ENCODE results near the gene TXNDC5. TPM values are rescaled to one million over a fixed set of nuclear protein-coding genes. Genes with fewer than 3 reads are reported as not detected.

The TXNDC5 gene
- polyA plus RNA-seq, 3 donors, result 12.6 to 33.5 (median 21.2) TPM

DNA sequence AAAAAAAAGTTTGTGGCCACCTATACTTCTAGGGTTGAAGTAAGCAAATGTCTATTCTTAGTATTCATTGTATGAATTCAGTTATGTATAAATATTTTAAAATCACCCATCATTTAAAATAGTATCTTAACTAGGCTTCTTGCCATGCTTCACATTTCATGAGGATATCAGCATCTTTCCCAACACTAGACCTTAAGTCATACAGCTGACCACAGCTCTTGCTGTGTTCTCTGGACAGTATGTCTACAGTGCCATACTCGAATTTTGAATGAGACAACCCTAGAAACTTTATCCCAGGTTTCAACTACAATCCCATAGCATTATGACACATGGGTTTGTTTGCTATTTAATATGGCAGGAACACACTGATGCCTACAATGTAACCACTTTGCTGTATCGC lies 5.2 kb downstream of the TXNDC5 start:
- Histone ChIP-seq H3K36me3 (replicated peaks in 1 of 2; ENCODE audit: control insufficient read depth in 1 of 2, insufficient read depth in 2 of 2, low read length in 2 of 2) (peaks cover 45% of the 10 kb centered on the region in 2 donors), H3K9me3 (replicated peaks in 1 of 2; ENCODE audit: control insufficient read depth in 1 of 2, insufficient read depth in 1 of 2, low read length in 2 of 2) (no peaks in the 10 kb centered on the region), H3K4me2 (replicated peaks; ENCODE audit: extremely low read depth, low read length, poor library complexity, severe bottlenecking) (no peak overlapping the region), H3K27me3 (ENCODE audit: control insufficient read depth in 2 of 2, insufficient read depth in 2 of 2, low read length in 2 of 2) (no peaks in the 10 kb centered on the region), H3K9ac (ENCODE audit: insufficient read depth, low read length, poor library complexity, severe bottlenecking) (no peak overlapping the region), H3K27ac (ENCODE audit: low read depth in 1 of 2, low read length in 2 of 2) (no peak overlapping the region), H3K79me2 (ENCODE audit: insufficient read depth, low read length) (peaks cover 50% of the 10 kb centered on the region), H3K4me3 (replicated peaks in 1 of 3; ENCODE audit: low read depth in 2 of 3, low read length in 3 of 3) (no peak overlapping the region), H4K20me1 (ENCODE audit: insufficient read depth, low read length) (peaks cover 4% of the 10 kb centered on the region), H3K4me1 (ENCODE audit: control insufficient read depth in 1 of 2, insufficient read depth in 2 of 2, low read length in 2 of 2) (peaks cover 7 to 10% of the 10 kb centered on the region in 2 donors), H2AFZ (ENCODE audit: insufficient read depth, low read depth, low read length, poor library complexity, severe bottlenecking) (no peak overlapping the region)
- Mint-ChIP-seq H3K4me3 (no peak overlapping the region), H3K27ac (no peak overlapping the region), H3K27me3 (ENCODE audit: low read depth in 3 of 3) (peaks cover 0 to 2% (median 0%) of the 10 kb centered on the region in 3 donors), H3K4me1 (peaks cover 11% of the 10 kb centered on the region), H3K9me3 (no peaks in the 10 kb centered on the region), H3K36me3 (peaks cover 44 to 45% of the 10 kb centered on the region in 2 donors)
- no CpG with 5 or more reads among the region's 2 CpGs for WGBS (ENCODE audit: insufficient coverage)
- TF ChIP-seq, protein P1, sequence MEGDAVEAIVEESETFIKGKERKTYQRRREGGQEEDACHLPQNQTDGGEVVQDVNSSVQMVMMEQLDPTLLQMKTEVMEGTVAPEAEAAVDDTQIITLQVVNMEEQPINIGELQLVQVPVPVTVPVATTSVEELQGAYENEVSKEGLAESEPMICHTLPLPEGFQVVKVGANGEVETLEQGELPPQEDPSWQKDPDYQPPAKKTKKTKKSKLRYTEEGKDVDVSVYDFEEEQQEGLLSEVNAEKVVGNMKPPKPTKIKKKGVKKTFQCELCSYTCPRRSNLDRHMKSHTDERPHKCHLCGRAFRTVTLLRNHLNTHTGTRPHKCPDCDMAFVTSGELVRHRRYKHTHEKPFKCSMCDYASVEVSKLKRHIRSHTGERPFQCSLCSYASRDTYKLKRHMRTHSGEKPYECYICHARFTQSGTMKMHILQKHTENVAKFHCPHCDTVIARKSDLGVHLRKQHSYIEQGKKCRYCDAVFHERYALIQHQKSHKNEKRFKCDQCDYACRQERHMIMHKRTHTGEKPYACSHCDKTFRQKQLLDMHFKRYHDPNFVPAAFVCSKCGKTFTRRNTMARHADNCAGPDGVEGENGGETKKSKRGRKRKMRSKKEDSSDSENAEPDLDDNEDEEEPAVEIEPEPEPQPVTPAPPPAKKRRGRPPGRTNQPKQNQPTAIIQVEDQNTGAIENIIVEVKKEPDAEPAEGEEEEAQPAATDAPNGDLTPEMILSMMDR (IDR thresholded peaks at IDR 0.05), result no peak
- no peak for DNase-seq
- intact Hi-C loops (cut with micrococcal nuclease), result loop anchor here in 1 of 2 donors (5.0 kb wide), 1 partner anchor 178 kb away; the partner anchor contains the start of gene BMP6

DNA sequence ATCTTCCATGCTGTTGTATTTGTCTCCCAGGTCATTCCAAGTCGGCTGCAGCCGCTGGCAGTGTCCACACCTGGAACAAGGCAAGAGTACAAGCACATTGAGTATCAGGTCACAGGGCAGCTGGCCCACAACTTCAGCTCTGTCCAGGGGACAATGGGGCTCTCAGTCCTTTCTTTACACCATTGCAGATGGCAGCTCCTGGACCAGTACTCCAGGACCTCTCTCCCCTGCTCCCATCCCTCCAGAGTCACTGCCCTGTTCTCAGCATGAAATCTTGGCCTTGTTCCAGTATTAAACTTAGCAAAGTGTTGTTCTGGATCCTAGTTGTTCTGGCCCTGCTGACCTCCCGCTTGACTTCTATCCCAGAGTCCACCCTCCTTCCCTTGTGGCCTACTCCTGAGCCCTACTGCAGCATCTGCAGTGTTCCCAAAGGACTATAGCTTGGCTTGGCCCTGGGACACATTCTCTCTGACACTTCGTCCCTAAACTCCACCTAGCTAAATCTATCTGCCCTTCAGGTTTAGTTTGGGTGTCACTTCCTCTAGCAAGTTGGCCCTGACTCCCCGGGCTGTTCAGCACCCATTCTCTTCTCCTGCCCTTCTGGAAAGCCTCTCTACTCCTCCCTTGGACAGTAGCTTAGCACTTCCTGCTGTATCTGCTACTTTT lies 5.8 kb downstream of the TXNDC5 start:
- Mint-ChIP-seq H3K27me3 (ENCODE audit: low read depth in 3 of 3) (peaks cover 0 to 2% (median 0%) of the 10 kb centered on the region in 3 donors), H3K4me3 (no peak overlapping the region), H3K36me3 (peaks cover 49 to 50% of the 10 kb centered on the region in 2 donors), H3K9me3 (no peaks in the 10 kb centered on the region), H3K4me1 (peaks cover 11% of the 10 kb centered on the region), H3K27ac (peak overlapping the region in 2 of 7 donors; percentile 56 to 62)
- Histone ChIP-seq H3K4me2 (replicated peaks; ENCODE audit: extremely low read depth, low read length, poor library complexity, severe bottlenecking) (no peak overlapping the region), H2AFZ (ENCODE audit: insufficient read depth, low read depth, low read length, poor library complexity, severe bottlenecking) (no peak overlapping the region), H3K9ac (ENCODE audit: insufficient read depth, low read length, poor library complexity, severe bottlenecking) (no peak overlapping the region), H3K79me2 (ENCODE audit: insufficient read depth, low read length) (peaks cover 49% of the 10 kb centered on the region), H3K27me3 (ENCODE audit: control insufficient read depth in 2 of 2, insufficient read depth in 2 of 2, low read length in 2 of 2) (no peaks in the 10 kb centered on the region), H4K20me1 (ENCODE audit: insufficient read depth, low read length) (peaks cover 4% of the 10 kb centered on the region), H3K4me1 (ENCODE audit: control insufficient read depth in 1 of 2, insufficient read depth in 2 of 2, low read length in 2 of 2) (peaks cover 7 to 10% of the 10 kb centered on the region in 2 donors), H3K36me3 (replicated peaks in 1 of 2; ENCODE audit: control insufficient read depth in 1 of 2, insufficient read depth in 2 of 2, low read length in 2 of 2) (peaks cover 51% of the 10 kb centered on the region in 2 donors), H3K9me3 (replicated peaks in 1 of 2; ENCODE audit: control insufficient read depth in 1 of 2, insufficient read depth in 1 of 2, low read length in 2 of 2) (no peaks in the 10 kb centered on the region), H3K4me3 (replicated peaks in 1 of 3; ENCODE audit: low read depth in 2 of 3, low read length in 3 of 3) (no peak overlapping the region), H3K27ac (ENCODE audit: low read depth in 1 of 2, low read length in 2 of 2) (no peak overlapping the region)
- 96% methylated on average over 5 of the region's 5 CpGs for WGBS (ENCODE audit: insufficient coverage)
- TF ChIP-seq, protein P1 (IDR thresholded peaks at IDR 0.05), result no peak
- no peak for DNase-seq
- intact Hi-C loops (cut with micrococcal nuclease), result loop anchor here in 1 of 2 donors (5.0 kb wide), 1 partner anchor 177 kb away; the partner anchor contains the start of gene BMP6
